GM08714 (cell line): Measurements from ENCODE around the gene HERC3.
"Not testable (repeated sequence)": the region's sequence is repeated elsewhere in the genome, so short reads cannot be mapped to it uniquely, and the experiment has no call there.

Experiments used
- H3K4me3 ChIP-seq: fragments of 200-500 bp; sonication (Bioruptor generic); 2 replicates; pipeline ENCODE4 v1.5.1; 2014; ENCODE audit warnings: mild to moderate bottlenecking, low read length, inconsistent platforms
- ZNF274 ChIP-seq: IDR thresholded peaks from 2 replicates; pipeline ENCODE4 v1.6.1; 2012; ENCODE audit warnings: mild to moderate bottlenecking, low read depth, low read length

The HERC3 gene

DNA sequence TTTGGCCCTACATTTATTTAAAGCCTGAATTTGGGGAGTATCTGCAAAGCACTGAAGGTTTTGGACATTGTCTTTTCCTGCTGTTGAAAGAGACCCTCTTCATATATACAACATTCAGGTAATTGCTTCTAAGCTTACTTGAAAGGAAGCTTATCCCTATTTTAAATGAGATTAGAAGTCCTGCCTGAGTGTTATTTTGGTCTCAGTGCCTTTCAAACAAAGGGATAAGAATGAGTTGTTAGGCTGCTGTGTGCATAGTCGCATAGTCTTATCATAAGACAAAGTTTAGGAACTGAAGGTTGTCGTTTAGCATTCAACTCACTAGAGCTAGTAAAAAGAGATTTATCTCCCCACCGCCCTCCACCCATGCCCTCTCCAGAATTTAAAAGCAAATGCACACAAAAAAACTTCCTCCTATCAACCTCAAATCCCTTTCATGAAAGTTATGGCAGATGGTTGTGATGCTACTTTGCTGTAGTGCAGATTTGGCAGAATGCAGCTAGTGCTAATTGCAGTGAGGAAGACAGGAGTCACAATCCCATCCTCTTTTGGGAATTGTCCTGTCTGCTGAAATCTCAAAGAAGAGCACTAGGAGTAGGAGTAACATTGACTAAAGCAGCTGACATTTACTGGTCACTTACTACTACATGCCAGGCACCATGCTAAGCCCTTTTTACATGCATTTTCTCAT, 5.8 kb downstream of the HERC3 start:
- TF ChIP-seq ZNF274 = no peak
- no peak overlapping the region for H3K4me3 ChIP-seq

DNA sequence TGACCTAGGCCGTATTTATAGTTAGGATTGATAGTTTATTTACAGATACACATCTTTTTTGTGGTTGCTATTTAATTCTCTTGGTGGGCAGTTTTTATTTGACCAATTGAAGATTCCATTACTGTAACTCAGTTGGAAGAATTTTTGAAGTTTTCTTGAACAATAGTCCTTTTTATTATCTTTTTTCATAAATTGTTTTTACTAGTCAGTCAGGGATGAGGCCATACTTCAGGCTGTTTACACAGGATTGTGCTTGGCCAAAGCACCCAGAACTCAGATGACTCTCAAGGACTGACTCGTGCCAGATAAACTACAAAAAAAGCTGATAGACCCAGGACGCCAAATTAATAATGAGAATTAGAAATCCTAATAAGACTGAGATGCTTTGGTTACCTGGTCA, 7.0 kb downstream of the HERC3 start:
- TF ChIP-seq ZNF274 = no peak
- no peak overlapping the region for H3K4me3 ChIP-seq

DNA sequence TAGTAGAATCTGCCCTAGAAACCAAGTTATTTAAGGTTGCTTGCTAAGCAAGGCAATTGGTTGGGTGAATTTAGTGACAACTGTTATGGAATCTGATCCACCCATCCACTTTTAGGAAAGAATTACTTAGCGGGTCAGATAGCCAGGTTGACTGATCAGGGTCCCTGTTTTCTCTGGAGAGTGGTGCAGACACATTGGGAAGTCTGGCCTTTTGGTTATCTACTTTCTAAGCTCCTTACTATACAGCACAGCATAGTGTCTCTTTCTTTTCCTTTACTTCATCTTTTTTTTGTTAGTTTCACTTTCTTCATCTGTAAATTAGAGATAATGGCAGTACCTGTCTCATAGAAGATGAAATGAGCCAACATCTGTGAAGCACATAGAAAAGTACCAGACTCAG, 7.4 kb downstream of the HERC3 start:
- no peak overlapping the region for H3K4me3 ChIP-seq
- no peak for TF ChIP-seq ZNF274

DNA sequence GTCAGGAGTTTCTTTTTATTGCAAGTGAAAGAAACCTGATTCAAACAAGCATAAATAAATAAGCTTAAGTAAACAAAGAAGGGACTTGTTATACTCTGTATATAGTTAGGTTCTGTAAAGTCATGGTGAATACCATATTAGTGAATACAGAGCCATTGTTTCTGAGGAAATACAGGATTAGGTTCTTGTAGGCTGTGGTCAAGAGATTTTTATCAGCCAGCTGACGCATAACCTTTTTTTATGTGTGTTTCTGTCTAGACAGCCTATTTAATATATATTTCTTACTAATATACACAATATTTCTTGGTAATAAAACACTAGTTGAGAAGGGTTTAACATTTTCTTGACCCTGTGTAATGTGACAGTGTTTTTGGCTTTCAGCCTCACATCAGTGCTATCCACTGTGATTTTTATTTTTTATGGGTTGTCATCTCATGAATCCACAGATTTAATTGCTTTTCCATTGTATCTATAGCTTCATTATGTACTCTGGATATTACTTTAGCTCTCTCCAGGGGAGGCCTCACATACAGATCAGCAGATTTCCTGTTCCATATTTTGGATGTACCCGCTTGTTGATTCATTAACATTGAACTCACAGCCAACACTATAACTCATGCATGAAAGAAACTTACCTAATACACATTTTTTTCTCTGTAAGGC, 8.0 kb downstream of the HERC3 start:
- TF ChIP-seq ZNF274 = no peak
- no peak overlapping the region for H3K4me3 ChIP-seq

DNA sequence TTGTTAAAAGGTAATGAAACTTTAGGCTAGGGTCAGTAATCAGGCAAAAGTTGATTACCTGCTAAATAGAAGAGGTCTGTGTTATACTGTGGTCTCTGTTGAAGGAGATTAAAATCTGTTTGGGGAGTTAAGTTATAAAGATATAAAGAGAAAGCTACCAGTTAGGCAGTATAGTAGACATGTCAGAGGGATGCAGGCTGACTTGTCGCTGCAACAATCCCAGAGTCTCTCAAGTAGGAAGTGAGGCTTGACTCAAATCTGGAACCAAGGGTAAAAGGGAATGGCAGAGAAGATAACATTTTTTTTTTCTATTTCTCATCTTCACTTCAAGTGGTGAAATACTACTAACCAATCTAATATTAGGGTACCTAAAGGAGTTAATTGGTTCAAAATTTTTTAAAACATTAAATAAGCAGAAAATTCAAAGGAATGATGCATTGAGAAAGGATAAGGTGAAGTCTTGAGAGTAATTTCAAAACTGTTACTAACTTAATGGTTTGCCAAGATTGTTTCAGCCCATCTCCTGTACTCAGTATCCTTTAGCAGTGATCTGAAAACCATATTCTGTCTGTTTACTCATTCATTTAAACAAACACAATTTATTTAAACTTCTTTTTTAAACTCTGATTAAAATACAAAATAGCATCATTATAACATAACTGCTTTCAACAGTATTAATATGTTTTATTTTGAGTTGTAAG, 12.8 kb downstream of the HERC3 start:
- TF ChIP-seq ZNF274 = no peak
- H3K4me3 ChIP-seq = no peak overlapping the region

DNA sequence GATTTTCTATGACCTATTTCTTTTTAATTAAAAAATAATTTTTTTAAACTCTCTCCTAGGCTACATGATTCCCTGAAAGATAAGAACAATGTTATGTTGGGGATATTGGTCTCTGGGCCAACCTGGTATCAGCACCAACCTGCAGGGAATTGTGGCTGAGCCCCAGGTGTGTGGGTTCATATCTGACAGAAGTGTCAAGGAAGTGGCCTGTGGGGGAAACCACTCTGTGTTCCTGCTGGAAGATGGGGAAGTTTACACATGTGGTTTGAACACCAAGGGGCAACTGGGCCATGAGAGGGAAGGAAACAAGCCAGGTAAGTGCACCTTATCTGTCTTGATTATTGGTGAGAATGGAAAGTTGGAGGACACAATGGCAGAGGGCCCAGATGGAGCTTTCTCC, 13.5 kb downstream of the HERC3 start:
- H3K4me3 ChIP-seq = no peak overlapping the region
- no peak for TF ChIP-seq ZNF274

DNA sequence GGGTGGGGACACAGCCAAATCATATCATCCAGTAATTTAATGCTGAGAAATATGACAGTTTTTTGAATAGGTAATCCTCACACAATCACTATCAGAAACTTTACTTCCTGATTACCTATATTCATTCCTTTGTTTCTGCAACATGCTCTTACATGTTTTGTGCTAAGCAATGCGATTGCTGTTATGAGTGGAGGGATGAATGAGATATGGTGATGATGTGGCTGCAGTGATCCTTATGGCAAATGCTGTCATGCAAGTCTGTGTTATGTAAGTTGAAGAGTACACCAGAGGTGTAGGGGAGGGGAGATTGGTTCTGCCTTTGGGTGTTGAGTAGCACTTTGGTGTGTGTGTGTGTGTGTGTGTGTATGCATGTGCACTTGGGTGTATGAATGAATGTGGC, 14.6 kb downstream of the HERC3 start:
- TF ChIP-seq ZNF274 = no peak
- H3K4me3 ChIP-seq = no peak overlapping the region

DNA sequence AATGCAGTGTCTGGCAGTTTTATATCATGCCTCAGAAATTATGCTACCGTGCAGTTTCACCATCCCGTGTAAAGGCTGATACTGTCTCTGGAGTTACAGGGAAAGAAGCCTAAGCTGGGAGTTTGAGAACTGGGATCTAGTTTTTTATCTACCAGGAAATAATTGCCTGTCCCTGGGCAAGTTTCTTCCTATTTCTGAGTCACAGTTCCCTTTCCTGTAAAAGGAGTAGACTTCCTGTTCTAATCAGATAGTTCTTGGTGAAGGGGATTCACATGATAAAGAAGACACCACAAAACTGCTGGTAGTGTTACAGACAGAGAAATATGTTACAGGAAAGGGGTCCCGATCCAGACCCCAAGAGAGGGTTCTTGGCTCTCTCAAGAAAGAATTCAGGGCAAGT, 17.1 kb downstream of the HERC3 start:
- no peak overlapping the region for H3K4me3 ChIP-seq
- no peak for TF ChIP-seq ZNF274

DNA sequence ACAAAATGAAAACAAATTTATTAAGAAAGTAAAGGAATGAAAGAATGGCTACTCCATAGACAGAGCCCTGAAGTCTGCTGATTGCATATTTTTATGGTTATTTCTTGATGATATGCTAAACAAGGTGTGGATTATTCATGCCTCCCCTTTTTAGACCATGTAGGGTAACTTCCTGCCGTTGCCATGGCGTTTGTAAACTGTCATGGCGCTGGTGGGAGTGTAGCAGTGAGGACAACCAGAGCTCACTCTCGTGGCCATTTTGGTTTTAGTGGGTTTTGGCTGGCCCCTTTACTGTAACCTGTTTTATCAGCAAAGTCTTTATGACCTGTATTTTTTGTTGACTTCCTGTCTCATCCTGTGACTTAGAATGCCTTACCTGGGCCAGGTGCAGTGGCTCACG, 17.5 kb downstream of the HERC3 start:
- not testable (repeated sequence) for H3K4me3 ChIP-seq

DNA sequence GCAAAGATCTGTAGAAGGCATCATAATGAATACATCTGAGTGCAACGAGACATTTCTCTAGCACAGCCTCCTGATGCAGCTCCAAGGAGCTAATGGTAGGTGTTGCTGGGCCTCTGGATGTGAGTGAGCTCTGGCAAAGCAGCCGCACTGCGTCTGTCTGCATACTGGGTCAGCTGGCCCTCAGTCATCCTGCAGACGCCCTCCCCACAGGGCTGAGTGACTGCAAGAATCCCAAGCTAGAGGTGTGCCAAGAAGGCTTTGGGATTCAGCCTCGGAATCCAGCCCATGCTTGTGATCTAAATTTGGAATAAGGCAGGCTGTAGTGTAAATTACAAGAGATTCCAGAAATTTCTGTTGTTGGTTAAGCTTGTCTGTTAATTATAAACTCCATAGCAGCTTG, 18.5 kb downstream of the HERC3 start:
- no peak overlapping the region for H3K4me3 ChIP-seq
- no peak for TF ChIP-seq ZNF274

DNA sequence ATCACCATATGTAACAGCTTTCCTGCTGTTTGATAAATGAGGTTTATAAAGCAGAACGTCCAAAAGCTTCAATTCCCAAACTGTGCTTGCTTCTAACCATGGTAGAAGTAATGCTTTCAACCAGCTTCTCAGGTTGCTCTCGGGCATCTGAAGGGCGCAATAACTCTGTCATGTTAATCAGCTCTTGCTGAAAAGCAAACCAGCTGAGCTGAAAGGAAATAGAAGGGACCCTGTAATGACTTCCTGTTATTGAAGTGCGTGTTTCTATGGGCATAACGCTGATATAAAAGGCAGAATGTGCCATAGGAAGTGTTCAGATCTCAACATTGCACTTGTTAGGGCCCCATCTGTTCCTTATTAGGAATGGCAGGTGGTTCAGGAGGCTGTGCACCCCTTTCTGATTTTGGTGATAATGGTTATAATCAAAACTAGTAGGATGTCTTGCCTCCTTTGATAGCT, 21.2 kb downstream of the HERC3 start:
- no peak overlapping the region for H3K4me3 ChIP-seq
- no peak for TF ChIP-seq ZNF274

DNA sequence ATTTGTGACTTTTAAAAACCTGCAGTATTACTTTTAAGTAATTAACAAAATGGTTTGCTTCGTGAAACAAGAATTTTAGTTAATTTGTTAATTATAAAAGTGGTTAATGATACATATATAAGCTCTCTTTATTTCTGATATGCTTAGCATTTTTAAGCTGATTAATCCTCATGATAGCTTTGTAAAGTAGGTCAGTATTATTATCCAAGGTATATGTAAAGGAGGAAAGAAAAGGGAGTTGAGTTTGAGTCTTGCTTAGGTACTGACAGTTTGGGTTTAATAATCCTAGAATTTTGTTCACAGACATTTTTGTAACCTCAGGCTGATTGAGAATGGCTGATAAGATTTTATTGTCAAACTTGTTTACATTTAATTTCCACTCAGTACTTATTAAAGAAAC, 21.8 kb downstream of the HERC3 start:
- no peak for TF ChIP-seq ZNF274
- H3K4me3 ChIP-seq = no peak overlapping the region

DNA sequence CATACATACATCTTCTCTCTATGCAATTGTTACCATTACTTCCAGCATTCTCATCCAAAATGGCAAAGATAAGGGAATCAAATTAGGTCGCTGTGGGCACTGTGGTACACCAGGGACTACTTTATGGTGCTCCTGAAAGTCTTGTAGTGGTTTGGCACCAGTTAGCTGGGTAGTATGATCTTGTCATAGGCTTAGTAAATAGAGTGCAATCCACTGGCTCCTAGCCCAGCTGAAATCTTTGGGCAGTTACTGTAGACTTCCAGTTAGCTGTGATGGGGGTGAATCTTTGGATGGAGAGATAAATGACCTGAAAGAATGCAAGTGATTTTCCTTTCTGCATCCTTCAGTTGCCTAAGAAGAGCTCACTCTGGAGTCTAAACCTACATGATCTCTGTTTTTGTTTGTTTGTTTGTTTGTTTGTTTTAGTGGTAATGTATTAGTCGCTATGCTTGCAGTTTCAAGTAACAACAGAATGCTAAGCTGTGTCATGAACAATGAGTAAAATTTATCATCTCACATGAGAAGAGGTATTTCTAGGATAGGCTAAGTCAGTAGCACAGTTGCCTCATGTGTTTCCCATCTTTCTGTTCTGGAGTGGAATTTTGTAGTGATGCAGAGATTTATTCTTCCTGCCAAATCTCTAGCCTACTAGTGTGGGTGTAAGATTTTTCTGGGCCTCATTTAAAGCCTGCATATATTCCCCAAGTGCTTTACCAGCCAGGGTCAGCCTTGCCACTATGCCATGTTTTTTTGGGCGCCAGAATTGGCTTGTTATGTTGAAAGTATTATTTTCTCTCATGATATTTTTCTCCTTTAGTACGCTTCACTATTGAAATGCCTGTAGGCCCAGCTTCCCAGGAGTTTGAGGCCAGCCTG, 24.2 kb downstream of the HERC3 start:
- TF ChIP-seq ZNF274 = no peak
- H3K4me3 ChIP-seq = no peak overlapping the region

DNA sequence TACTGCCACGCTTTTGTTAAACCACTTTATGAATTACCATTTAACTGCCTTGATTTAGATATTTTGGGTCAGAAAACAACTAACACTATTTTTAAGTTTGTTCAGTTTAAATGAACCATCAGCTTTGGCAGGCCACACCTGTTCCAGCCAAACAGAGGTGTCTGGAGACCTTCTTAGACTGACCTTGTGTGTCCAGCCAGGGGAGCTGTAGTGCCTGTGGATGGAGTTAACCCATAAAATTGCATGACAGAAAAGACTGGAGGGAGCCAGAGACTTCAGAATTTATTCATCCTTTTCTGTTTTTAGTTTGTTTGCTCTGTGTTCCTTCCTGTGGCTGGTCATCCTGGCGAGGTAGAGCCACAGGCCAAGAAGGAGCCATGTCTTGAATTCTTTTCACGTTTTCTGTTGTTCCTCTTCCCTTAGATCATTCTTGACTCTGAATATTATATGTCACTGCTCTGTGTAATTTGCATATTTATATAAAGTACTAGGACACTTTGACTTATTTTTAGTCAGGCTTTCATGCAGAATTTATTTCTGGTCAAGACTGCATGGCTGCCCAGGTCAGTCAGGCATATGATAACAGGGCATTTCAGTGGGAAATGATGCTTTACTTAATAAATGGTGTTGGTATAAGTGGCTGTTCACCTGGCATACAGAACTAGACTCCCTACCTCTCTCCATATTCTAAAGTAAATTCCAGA, 26.7 kb downstream of the HERC3 start:
- TF ChIP-seq ZNF274 = no peak
- no peak overlapping the region for H3K4me3 ChIP-seq
